H1 (cell line): ENCODE data around the gene FRMPD2. TPM values are rescaled to one million over a fixed set of nuclear protein-coding genes. Genes with fewer than 3 reads are reported as not detected.

Experiments
- CHD2 ChIP-seq: IDR thresholded peaks from 2 replicates; pipeline ENCODE4 v1.6.1; 2012; ENCODE audit warnings: low read length, improper control_type of control experiment
- CREB1 ChIP-seq: IDR thresholded peaks from 2 replicates; pipeline ENCODE4 v1.6.1; 2012; ENCODE audit warnings: inconsistent platforms
- KDM1A ChIP-seq: fragments of 200-600, 300-600 bp; sonication (generic); IDR thresholded peaks from 2 replicates; pipeline ENCODE4 v1.7.1; 2016; ENCODE audit warnings: mild to moderate bottlenecking, low read length, borderline replicate concordance
- SRF ChIP-seq: IDR thresholded peaks from 2 replicates; pipeline ENCODE4 v1.6.1; 2011; ENCODE audit warnings: mild to moderate bottlenecking, low read depth, low read length, moderate library complexity
- polyA plus RNA-seq, 7 experiments: library from polyadenylated mRNA; depleted of rRNA in 3 of 7; stranded (reverse) in 5 of 7; unstranded in 2 of 7; fragments of >200 nt in 5 of 7; fragments of 200-250 nt in 2 of 7; gene quantifications; 1 replicate in 5 of 7; 2 replicates in 1 of 7; 4 replicates in 1 of 7; pipeline versions ENCODE4 v1.2.1 to v1.2.3, GENCODE V29; 2011 to 2013; ENCODE audit warnings: missing spikeins in 2 of 7, mixed read lengths in 2 of 7
- total RNA-seq: library from RNA; stranded (reverse); fragmentation: NEBNext Ultra II Directional; extraction: Animal tissue kit (Norgen Biotek cat#: 25700); gene quantifications from 2 replicates; pipeline ENCODE4 v1.2.1, GENCODE V29; 2021
- TF ChIP-seq, protein P1 (sequence below): fragments of 300-600 bp; sonication (generic); IDR thresholded peaks from 2 replicates; pipeline ENCODE4 v1.7.1; 2012; ENCODE audit warnings: low read length, moderate library complexity, mild to moderate bottlenecking, inconsistent platforms; ENCODE audit not compliant: insufficient replicate concordance

Gene FRMPD2
- total and polyA plus RNA-seq, 2 of the 8 experiments (the other 6 are each of a cell fraction or from before 2014, with no cell fraction given) = 0.07 to 0.47 TPM

DNA sequence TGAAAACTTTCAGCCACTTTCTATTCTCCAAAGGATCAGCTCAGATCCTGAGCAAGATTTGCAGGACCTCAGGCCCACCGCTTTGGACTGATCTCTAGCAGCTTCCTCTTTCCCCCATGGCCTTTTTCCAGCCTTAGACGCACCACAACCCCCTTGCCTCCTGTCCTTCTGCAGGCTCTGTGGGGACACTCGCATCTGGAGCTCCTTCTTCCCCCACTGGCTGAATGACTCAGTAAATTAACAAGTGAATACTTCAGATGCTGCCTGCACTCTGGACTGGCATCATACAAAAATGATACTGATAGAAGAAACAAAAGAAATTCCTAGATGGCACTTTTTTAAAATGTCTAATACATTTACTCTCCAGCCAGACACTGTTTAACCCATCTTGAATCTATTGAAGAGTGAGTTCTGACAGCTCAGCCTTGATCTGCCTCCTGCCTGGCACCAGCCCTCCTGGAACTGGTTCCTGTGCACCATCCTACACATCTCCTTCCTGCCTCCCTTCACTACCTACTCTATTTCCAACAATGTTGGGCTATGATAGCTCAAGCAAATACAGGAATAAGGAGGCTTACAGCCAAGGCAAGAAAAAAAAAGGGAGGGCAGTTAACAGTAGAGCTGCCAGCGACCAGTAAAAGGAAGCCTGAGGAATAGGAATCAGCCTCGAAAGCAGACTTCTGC lies 3.3 kb downstream of the FRMPD2 start (continued):
- TF ChIP-seq, protein P1, sequence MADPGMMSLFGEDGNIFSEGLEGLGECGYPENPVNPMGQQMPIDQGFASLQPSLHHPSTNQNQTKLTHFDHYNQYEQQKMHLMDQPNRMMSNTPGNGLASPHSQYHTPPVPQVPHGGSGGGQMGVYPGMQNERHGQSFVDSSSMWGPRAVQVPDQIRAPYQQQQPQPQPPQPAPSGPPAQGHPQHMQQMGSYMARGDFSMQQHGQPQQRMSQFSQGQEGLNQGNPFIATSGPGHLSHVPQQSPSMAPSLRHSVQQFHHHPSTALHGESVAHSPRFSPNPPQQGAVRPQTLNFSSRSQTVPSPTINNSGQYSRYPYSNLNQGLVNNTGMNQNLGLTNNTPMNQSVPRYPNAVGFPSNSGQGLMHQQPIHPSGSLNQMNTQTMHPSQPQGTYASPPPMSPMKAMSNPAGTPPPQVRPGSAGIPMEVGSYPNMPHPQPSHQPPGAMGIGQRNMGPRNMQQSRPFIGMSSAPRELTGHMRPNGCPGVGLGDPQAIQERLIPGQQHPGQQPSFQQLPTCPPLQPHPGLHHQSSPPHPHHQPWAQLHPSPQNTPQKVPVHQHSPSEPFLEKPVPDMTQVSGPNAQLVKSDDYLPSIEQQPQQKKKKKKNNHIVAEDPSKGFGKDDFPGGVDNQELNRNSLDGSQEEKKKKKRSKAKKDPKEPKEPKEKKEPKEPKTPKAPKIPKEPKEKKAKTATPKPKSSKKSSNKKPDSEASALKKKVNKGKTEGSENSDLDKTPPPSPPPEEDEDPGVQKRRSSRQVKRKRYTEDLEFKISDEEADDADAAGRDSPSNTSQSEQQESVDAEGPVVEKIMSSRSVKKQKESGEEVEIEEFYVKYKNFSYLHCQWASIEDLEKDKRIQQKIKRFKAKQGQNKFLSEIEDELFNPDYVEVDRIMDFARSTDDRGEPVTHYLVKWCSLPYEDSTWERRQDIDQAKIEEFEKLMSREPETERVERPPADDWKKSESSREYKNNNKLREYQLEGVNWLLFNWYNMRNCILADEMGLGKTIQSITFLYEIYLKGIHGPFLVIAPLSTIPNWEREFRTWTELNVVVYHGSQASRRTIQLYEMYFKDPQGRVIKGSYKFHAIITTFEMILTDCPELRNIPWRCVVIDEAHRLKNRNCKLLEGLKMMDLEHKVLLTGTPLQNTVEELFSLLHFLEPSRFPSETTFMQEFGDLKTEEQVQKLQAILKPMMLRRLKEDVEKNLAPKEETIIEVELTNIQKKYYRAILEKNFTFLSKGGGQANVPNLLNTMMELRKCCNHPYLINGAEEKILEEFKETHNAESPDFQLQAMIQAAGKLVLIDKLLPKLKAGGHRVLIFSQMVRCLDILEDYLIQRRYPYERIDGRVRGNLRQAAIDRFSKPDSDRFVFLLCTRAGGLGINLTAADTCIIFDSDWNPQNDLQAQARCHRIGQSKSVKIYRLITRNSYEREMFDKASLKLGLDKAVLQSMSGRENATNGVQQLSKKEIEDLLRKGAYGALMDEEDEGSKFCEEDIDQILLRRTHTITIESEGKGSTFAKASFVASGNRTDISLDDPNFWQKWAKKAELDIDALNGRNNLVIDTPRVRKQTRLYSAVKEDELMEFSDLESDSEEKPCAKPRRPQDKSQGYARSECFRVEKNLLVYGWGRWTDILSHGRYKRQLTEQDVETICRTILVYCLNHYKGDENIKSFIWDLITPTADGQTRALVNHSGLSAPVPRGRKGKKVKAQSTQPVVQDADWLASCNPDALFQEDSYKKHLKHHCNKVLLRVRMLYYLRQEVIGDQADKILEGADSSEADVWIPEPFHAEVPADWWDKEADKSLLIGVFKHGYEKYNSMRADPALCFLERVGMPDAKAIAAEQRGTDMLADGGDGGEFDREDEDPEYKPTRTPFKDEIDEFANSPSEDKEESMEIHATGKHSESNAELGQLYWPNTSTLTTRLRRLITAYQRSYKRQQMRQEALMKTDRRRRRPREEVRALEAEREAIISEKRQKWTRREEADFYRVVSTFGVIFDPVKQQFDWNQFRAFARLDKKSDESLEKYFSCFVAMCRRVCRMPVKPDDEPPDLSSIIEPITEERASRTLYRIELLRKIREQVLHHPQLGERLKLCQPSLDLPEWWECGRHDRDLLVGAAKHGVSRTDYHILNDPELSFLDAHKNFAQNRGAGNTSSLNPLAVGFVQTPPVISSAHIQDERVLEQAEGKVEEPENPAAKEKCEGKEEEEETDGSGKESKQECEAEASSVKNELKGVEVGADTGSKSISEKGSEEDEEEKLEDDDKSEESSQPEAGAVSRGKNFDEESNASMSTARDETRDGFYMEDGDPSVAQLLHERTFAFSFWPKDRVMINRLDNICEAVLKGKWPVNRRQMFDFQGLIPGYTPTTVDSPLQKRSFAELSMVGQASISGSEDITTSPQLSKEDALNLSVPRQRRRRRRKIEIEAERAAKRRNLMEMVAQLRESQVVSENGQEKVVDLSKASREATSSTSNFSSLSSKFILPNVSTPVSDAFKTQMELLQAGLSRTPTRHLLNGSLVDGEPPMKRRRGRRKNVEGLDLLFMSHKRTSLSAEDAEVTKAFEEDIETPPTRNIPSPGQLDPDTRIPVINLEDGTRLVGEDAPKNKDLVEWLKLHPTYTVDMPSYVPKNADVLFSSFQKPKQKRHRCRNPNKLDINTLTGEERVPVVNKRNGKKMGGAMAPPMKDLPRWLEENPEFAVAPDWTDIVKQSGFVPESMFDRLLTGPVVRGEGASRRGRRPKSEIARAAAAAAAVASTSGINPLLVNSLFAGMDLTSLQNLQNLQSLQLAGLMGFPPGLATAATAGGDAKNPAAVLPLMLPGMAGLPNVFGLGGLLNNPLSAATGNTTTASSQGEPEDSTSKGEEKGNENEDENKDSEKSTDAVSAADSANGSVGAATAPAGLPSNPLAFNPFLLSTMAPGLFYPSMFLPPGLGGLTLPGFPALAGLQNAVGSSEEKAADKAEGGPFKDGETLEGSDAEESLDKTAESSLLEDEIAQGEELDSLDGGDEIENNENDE = no peak
- TF ChIP-seq KDM1A = no peak
- TF ChIP-seq CREB1 = no peak
- no peak for TF ChIP-seq CHD2
- no peak for TF ChIP-seq SRF
- TF ChIP-seq, all 59 proteins: peak for 0
